ENCODE results near the gene CERS6. TPM values are rescaled to one million over a fixed set of nuclear protein-coding genes. Genes with fewer than 3 reads are reported as not detected.

Gene CERS6
- total and polyA plus RNA-seq, 4 donors: 4.2 to 20.4 (median 10.1) TPM

GRCh38 chr2:168698969-168699368 lies 242.9 kb downstream of the CERS6 start:
- H3K4me1 ChIP-seq (ENCODE audit: control insufficient read depth in 4 of 4, insufficient read depth in 4 of 4, low read length in 3 of 4): peaks cover 0 to 2% (median 0%) of the 10 kb centered on the region in 4 donors
- no peak overlapping the region for H3K9ac ChIP-seq (ENCODE audit: low read depth in 1 of 2, low read length in 2 of 2)
- 93% methylated on average over 4 of the region's 4 CpGs for WGBS
- H3K36me3 ChIP-seq (ENCODE audit: control insufficient read depth in 4 of 4, insufficient read depth in 3 of 4, low read depth in 1 of 4, low read length in 3 of 4): peaks cover 0 to 3% (median 1%) of the 10 kb centered on the region in 4 donors
- no peaks in the 10 kb centered on the region for H3K9me3 ChIP-seq (ENCODE audit: control insufficient read depth in 4 of 4, low read length in 3 of 4)
- DNase-seq (ENCODE audit: low spot score): no peak
- TF ChIP-seq GABPA (IDR thresholded peaks at IDR 0.05 in 1 of 2, conservative IDR thresholded peaks at IDR 0.05 in 1 of 2): no peak
- H3K27ac ChIP-seq (ENCODE audit: low read depth in 1 of 2, low read length in 2 of 2): no peak overlapping the region
- no peak overlapping the region for H3K4me3 ChIP-seq (ENCODE audit: low read depth in 1 of 3, low read length in 3 of 3)
- H3K27me3 ChIP-seq (ENCODE audit: control insufficient read depth in 4 of 4, insufficient read depth in 4 of 4, low read length in 3 of 4): no peaks in the 10 kb centered on the region

GRCh38 chr2:168699844-168700417 lies 243.9 kb downstream of the CERS6 start:
- peak; percentile 80 to 81 for TF ChIP-seq HNF4A (conservative IDR thresholded peaks at IDR 0.05)
- no peak for TF ChIP-seq GABPA (IDR thresholded peaks at IDR 0.05 in 1 of 2, conservative IDR thresholded peaks at IDR 0.05 in 1 of 2)
- TF ChIP-seq HNF4G (IDR thresholded peaks at IDR 0.05): no peak
- TF ChIP-seq FOXA2 (IDR thresholded peaks at IDR 0.05): no peak
- TF ChIP-seq CTCF (IDR thresholded peaks at IDR 0.05; ENCODE audit: low read depth, low read length, missing input control): no peak
- no peak for TF ChIP-seq REST (IDR thresholded peaks at IDR 0.05)
- no peak for TF ChIP-seq YY1 (IDR thresholded peaks at IDR 0.05)
- TF ChIP-seq JUND (IDR thresholded peaks at IDR 0.05): peak; percentile 15 to 23
- TF ChIP-seq, protein P1, sequence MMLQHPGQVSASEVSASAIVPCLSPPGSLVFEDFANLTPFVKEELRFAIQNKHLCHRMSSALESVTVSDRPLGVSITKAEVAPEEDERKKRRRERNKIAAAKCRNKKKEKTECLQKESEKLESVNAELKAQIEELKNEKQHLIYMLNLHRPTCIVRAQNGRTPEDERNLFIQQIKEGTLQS (IDR thresholded peaks at IDR 0.05): peak; percentile 17
- no peak for TF ChIP-seq EGR1 (IDR thresholded peaks at IDR 0.05; ENCODE audit: low read depth in 2 of 2)
- no peak for TF ChIP-seq ZBTB33 (IDR thresholded peaks at IDR 0.05)
- TF ChIP-seq FOXA1 (IDR thresholded peaks at IDR 0.05): peak; percentile 13
- TF ChIP-seq TAF1 (conservative IDR thresholded peaks at IDR 0.05): no peak
- TF ChIP-seq, protein P2, sequence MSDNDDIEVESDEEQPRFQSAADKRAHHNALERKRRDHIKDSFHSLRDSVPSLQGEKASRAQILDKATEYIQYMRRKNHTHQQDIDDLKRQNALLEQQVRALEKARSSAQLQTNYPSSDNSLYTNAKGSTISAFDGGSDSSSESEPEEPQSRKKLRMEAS (IDR thresholded peaks at IDR 0.05): no peak
- peak; percentile 28 to 47 for TF ChIP-seq RXRA (IDR thresholded peaks at IDR 0.05)
- TF ChIP-seq RAD21 (IDR thresholded peaks at IDR 0.05): peak; percentile 50 to 62
- peak; percentile 49 for TF ChIP-seq SP1 (IDR thresholded peaks at IDR 0.05)
- peak; percentile 75 for TF ChIP-seq NR2F2 (IDR thresholded peaks at IDR 0.05)
- H3K4me1 ChIP-seq (ENCODE audit: control insufficient read depth in 4 of 4, insufficient read depth in 4 of 4, low read length in 3 of 4): peaks cover 0 to 2% (median 0%) of the 10 kb centered on the region in 4 donors
- no peak overlapping the region for H3K4me3 ChIP-seq (ENCODE audit: low read depth in 1 of 3, low read length in 3 of 3)
- H3K27ac ChIP-seq (ENCODE audit: low read depth in 1 of 2, low read length in 2 of 2): no peak overlapping the region
- 69% methylated on average over 8 of the region's 8 CpGs for WGBS
- H3K9ac ChIP-seq (ENCODE audit: low read depth in 1 of 2, low read length in 2 of 2): no peak overlapping the region
- no peaks in the 10 kb centered on the region for H3K9me3 ChIP-seq (ENCODE audit: control insufficient read depth in 4 of 4, low read length in 3 of 4)
- peak; percentile 57 for DNase-seq (ENCODE audit: low spot score)
- no peaks in the 10 kb centered on the region for H3K27me3 ChIP-seq (ENCODE audit: control insufficient read depth in 4 of 4, insufficient read depth in 4 of 4, low read length in 3 of 4)
- H3K36me3 ChIP-seq (ENCODE audit: control insufficient read depth in 4 of 4, insufficient read depth in 3 of 4, low read depth in 1 of 4, low read length in 3 of 4): peaks cover 0 to 3% (median 1%) of the 10 kb centered on the region in 4 donors

Measured in liver (tissue), 9 donors.